Nephron (organoid): Measurements from ENCODE around the gene ST3GAL2.

Experiments
- H3K27ac Mint-ChIP-seq, 3 experiments: 2 replicates each; pipeline ENCODE4 v1.8.0; 2020; ENCODE audit warnings: mixed read lengths in 3 of 3, mild to moderate bottlenecking in 2 of 3, moderate library complexity in 1 of 3
- H3K27me3 Mint-ChIP-seq: 2 replicates; pipeline ENCODE4 v1.8.0; 2021; ENCODE audit warnings: low read depth, mild to moderate bottlenecking, moderate library complexity, mixed read lengths
- H3K36me3 Mint-ChIP-seq: 2 replicates; pipeline ENCODE4 v1.8.0; 2020; ENCODE audit warnings: low read depth, mixed read lengths
- H3K4me1 Mint-ChIP-seq: 2 replicates; pipeline ENCODE4 v1.8.0; 2020; ENCODE audit warnings: mixed read lengths
- H3K4me3 Mint-ChIP-seq, 3 experiments: 2 replicates each; pipeline ENCODE4 v1.8.0; 2020; ENCODE audit warnings: mild to moderate bottlenecking in 3 of 3, mixed read lengths in 3 of 3, moderate library complexity in 2 of 3
- H3K9me3 Mint-ChIP-seq: 2 replicates; pipeline ENCODE4 v1.8.0; 2020; ENCODE audit warnings: mixed read lengths
- TF ChIP-seq, protein P1 (sequence below), 3 experiments: fragments of 200-600 bp; sonication (generic); IDR thresholded peaks; one replicate each; pipeline ENCODE4 v1.5.0; 2021; ENCODE audit warnings: antibody characterized with exemption in 3 of 3; ENCODE audit not compliant: unreplicated experiment in 3 of 3

The ST3GAL2 gene

DNA sequence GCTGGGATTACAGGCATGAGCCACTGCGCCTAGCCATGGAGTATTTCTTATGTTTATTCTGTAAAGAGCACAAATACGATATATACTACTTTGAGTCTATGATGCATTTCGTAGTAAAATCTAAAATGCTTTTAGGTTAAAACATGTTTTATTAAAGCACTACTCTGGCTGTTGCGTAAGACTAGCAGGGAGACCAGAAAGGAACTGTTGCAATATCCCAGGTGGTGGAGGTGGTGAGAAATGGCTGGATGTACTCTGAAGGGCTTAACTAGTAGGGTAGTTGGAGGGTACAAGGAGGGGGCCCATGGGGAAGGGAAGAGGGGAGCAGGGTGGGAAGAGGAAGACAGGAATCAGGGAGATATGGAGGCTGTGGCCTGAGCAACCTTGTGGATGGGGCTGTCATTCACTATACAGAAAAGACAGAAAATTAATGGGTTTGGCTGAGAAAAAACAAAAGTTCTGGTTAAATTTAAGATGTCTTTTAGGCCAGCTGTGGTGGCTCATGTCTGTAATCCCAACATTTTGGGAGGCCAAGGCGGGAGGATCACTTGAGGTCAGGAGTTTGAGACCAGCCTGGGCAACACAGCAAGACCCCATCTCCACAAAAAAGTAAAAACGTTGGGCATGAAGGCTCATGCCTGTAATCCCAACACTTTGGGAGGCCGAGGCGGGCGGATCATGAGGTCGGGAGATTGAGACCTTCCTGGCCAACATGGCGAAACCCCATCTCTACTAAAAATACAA lies 35.8 kb downstream of the ST3GAL2 start:
- H3K27me3 Mint-ChIP-seq: no peaks in the 10 kb centered on the region
- no peak overlapping the region for H3K4me3 Mint-ChIP-seq
- peaks cover 53% of the 10 kb centered on the region for H3K36me3 Mint-ChIP-seq
- TF ChIP-seq, protein P1, sequence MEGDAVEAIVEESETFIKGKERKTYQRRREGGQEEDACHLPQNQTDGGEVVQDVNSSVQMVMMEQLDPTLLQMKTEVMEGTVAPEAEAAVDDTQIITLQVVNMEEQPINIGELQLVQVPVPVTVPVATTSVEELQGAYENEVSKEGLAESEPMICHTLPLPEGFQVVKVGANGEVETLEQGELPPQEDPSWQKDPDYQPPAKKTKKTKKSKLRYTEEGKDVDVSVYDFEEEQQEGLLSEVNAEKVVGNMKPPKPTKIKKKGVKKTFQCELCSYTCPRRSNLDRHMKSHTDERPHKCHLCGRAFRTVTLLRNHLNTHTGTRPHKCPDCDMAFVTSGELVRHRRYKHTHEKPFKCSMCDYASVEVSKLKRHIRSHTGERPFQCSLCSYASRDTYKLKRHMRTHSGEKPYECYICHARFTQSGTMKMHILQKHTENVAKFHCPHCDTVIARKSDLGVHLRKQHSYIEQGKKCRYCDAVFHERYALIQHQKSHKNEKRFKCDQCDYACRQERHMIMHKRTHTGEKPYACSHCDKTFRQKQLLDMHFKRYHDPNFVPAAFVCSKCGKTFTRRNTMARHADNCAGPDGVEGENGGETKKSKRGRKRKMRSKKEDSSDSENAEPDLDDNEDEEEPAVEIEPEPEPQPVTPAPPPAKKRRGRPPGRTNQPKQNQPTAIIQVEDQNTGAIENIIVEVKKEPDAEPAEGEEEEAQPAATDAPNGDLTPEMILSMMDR (IDR thresholded peaks at IDR 0.05; ENCODE audit: unreplicated experiment in 3 of 3): no peak
- peaks cover 25% of the 10 kb centered on the region for H3K4me1 Mint-ChIP-seq
- no peak overlapping the region for H3K27ac Mint-ChIP-seq
- H3K9me3 Mint-ChIP-seq: no peaks in the 10 kb centered on the region

- no peaks in the 10 kb centered on the region for H3K27me3 Mint-ChIP-seq
- TF ChIP-seq, protein P1 (IDR thresholded peaks at IDR 0.05; ENCODE audit: unreplicated experiment in 3 of 3): no peak
- no peaks in the 10 kb centered on the region for H3K9me3 Mint-ChIP-seq
- peaks cover 38% of the 10 kb centered on the region for H3K36me3 Mint-ChIP-seq
- H3K4me3 Mint-ChIP-seq: no peak overlapping the region
- peaks cover 11% of the 10 kb centered on the region for H3K4me1 Mint-ChIP-seq
- H3K27ac Mint-ChIP-seq: no peak overlapping the region
Observed at GRCh38 chr16:70399951-70400350, 38.9 kb downstream of the ST3GAL2 start.

- Mint-ChIP-seq H3K27me3 (no peaks in the 10 kb centered on the region), H3K4me1 (peaks cover 11% of the 10 kb centered on the region), H3K9me3 (no peaks in the 10 kb centered on the region), H3K36me3 (peaks cover 33% of the 10 kb centered on the region), H3K4me3 (no peak overlapping the region), H3K27ac (no peak overlapping the region)
- TF ChIP-seq, protein P1 (IDR thresholded peaks at IDR 0.05; ENCODE audit: unreplicated experiment in 3 of 3): no peak
Observed at GRCh38 chr16:70399381-70399780, 39.5 kb downstream of the ST3GAL2 start.

DNA sequence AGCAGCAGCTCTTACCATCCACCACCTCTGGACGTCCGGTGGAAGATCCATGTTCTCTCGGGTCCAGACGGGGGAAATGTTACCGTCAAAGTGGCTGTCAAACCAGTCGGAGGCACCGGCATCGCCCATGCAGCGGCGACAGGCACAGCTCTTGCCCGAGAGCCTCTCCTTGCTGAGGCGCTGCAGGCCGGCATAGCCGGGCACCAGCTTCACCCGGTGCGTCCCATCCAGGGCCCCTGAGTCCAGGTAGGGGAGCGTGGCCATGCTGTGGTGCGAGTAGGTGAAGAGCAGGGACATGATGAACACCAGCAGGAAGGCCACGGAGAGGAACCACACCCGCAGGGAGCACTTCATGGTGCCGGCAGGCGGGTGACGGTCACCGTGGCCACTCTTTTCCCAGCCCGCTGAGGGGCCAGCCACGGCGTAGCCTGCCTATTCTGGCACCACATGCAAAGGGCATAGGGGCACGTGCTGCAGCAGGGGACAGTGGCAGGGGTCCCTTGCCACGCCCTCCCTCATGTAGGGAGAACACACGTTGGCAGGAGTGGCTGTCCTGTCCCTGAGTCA lies 40.6 kb downstream of the ST3GAL2 start:
- TF ChIP-seq, protein P1 (IDR thresholded peaks at IDR 0.05; ENCODE audit: unreplicated experiment in 3 of 3): no peak
- Mint-ChIP-seq H3K4me3 (no peak overlapping the region), H3K27ac (no peak overlapping the region), H3K9me3 (no peaks in the 10 kb centered on the region), H3K4me1 (peaks cover 4% of the 10 kb centered on the region), H3K27me3 (no peaks in the 10 kb centered on the region), H3K36me3 (peaks cover 34% of the 10 kb centered on the region)

DNA sequence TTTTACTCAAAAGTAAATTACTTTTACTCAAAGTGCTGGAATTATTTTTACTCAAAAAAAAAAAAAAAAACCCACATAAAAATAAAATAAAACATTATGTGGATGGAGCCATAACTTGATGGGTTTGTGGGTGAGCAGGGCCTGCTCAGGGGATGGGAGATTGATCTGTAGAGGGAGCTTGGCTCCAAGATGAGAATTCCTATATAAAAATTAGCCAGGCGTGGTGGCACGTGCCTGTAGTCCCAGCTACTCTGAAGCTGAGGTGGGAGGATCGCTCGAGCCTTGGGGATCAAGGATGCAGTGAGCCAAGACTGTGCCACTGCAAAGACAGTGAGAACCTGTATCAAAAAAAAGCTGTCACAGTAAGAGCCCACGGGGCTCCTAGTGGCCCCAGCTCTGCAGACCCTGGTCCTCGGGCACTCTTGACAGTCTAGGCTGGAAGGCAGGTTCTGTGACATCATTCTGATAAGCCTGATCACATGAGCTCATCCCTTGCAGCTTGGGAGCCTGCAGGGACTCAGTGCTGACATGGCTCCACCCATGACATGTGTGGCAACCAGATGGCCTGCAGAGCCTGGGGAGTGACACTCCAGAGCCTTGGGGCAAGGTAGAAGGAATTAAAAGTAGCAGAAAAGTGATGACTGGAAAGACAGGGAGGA lies 42.5 kb downstream of the ST3GAL2 start:
- Mint-ChIP-seq H3K27ac (no peak overlapping the region), H3K9me3 (no peaks in the 10 kb centered on the region), H3K36me3 (peaks cover 35% of the 10 kb centered on the region), H3K4me3 (no peak overlapping the region), H3K4me1 (no peaks in the 10 kb centered on the region), H3K27me3 (no peaks in the 10 kb centered on the region)
- TF ChIP-seq, protein P1 (IDR thresholded peaks at IDR 0.05; ENCODE audit: unreplicated experiment in 3 of 3): no peak
